ENCODE data around the gene OCEL1.

Gene OCEL1

DNA sequence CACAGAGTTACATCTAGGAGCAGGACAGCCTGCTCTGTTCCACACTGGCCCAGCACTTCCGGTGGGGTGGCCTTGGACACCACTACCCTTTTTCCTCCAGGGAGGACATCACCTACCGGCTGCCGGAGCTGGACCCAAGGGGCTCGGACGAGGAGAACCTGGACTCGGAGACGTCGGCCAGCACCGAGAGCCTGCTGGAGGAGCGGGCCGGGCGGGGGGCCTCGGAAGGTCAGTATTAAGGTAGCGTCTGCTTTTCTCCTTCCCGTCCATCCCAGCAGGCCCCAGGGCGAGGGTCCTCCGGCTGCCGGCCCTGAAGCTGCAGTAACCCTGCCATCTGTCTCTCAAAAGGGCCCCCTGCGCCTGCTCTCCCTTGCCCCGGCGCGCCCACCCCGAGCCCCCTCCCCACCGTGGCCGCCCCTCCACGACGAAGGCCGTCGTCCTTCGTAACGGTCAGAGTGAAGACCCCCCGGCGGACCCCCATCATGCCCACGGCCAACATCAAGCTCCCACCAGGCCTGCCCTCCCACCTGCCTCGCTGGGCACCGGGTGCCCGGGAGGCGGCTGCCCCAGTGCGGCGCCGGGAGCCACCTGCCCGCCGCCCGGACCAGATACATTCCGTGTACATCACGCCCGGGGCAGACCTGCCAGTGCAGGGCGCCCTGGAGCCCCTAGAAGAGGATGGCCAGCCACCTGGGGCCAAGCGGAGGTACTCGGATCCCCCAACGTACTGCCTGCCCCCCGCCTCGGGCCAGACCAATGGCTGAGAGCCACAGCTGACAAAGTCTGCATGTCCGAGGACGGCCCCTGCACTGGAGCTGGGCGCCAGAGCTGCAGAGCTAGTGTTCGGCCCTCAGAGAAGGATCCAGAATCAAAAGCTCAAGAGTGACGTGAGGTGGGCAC, 14.2 kb upstream of the OCEL1 start:
- no peak for DNase-seq

DNA sequence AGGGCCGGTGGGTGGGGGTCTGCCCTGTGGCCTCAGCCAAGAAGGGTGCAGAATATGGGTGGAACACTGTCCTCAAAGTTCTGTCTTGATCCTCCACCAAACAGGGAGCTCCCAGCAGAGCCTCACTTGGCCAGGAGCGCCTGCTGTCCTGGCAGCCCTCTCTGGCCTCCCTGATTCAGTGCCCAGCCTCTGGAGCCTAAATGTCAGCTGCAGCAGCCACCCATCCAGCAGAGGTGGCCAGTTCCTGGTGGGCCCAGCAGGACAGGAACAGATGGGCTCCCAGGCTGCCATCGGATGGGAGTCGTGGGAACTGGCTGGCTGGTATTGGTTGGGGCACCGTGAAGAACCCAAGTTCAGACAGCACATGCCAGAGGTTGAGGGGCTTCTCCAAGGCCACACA, 12.7 kb upstream of the OCEL1 start:
- no peak for DNase-seq

GRCh38 chr19:17214508-17215126, 11.4 kb upstream of the OCEL1 start:
- DNase-seq = no peak

- peak; percentile 90 for DNase-seq
These were observed 10.7 kb upstream of the OCEL1 start, which contains the start of gene USE1 for GRCh38 chr19:17215127-17215971. TSS of gene USE1 (plus strand) at chr19:17215357. CDS start at chr19:17215406, 49 bp downstream.

- no peak for DNase-seq
These were observed 9.9 kb upstream of the OCEL1 start for GRCh38 chr19:17216058-17216670.

- no peak for DNase-seq
These were observed 6.7 kb upstream of the OCEL1 start for GRCh38 chr19:17219286-17219685.

- peak; percentile 31 for DNase-seq
These were observed 5.7 kb upstream of the OCEL1 start for GRCh38 chr19:17220207-17220758.

DNA sequence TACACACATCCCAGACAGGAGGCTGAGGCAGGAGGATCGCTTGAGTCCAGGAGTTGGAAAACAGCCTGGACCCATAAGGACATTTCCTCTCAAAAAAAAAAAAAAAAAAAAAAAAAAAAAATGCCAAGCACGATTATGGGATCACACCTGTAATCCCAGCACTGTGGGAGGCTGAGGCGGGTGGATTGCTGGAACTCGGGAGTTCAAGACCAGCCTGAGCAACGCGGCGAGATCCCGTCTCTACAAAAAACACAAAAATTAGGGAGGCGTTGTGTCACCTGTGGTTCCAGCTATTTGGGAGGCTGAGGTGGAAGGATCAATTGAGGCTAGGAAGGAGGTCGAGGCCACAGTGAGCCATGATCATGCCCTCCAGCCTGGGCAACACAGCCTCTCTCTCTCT, 973 bp upstream of the OCEL1 start:
- no peak for DNase-seq

GRCh38 chr19:17227798-17228367, 1.9 kb downstream of the OCEL1 start:
- no peak for DNase-seq

DNA sequence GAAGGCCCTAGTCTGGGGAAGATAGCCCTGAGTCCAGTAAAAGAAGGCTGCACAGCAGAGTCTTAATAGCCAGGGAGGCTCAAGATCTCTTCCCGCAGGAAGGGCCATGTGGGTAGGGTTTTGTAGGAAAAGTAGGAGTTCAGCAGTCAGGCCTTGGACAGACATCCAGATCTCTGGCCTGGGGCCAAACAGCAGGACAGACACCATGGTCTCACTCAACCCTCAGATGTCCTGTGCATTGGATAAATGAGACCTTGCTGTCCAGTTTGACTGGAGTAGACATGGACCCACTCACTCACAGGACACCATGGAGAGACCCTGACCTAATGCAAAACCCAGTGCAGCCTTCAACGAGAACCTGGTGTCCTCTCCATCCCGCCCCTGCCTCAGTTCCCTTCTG, 3.9 kb downstream of the OCEL1 start:
- DNase-seq = no peak

DNA sequence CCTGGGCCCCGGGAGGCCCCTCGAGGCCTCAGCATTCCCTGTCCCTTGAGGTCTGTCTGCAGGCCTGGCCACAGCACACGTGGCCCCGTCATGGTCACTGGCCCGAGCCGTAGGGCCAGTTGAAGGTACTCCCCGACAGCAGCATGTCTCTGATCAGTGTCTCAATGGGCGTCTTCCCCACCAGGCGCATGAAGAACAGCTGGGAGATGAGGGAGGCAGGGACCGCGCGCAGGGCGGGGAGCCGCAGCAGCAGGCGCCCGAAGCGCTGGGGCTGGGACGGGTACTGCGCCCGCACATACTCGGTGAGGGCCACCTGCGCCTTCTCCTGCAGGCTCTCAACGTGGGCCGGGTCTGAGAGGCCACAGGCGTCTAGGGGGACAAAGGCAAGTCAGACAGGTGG, 6.2 kb downstream of the OCEL1 start:
- DNase-seq = no peak

- DNase-seq = peak; percentile 38
These were observed 8.9 kb downstream of the OCEL1 start for GRCh38 chr19:17234911-17235299.

DNA sequence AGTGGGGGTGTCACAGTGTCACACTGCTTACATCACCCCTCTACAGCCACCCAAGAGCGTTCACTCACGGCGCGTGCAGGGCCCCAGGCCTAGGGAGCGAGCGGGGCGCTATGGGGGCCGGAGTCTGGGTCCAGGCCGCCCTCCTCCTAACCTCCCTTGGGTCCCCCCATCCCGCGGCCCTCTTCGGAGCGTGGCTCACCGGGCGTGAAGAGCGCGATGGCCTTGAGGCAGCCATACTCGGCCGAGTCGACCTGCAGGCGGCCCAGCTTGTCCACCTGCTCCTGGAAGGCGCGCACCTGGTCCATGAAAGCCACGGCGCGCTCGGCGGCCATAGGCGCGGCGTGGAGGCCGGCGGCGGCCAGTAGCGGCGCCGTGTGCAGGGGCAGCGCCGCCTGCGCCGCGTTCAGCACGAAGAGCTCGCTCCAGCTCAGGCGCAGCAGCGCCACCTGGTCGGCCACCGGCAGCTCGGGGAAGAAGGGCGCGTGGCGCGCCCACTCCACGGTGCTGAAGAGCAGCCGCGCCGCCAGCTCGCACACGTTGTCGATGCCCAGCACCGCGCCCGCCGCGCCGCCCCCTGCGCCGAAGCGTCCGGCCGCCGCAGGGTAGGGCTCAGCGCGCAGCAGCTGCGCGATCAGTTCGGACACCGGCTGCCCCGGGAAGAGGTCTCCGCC, 9.4 kb downstream of the OCEL1 start:
- peak; percentile 67 for DNase-seq

DNA sequence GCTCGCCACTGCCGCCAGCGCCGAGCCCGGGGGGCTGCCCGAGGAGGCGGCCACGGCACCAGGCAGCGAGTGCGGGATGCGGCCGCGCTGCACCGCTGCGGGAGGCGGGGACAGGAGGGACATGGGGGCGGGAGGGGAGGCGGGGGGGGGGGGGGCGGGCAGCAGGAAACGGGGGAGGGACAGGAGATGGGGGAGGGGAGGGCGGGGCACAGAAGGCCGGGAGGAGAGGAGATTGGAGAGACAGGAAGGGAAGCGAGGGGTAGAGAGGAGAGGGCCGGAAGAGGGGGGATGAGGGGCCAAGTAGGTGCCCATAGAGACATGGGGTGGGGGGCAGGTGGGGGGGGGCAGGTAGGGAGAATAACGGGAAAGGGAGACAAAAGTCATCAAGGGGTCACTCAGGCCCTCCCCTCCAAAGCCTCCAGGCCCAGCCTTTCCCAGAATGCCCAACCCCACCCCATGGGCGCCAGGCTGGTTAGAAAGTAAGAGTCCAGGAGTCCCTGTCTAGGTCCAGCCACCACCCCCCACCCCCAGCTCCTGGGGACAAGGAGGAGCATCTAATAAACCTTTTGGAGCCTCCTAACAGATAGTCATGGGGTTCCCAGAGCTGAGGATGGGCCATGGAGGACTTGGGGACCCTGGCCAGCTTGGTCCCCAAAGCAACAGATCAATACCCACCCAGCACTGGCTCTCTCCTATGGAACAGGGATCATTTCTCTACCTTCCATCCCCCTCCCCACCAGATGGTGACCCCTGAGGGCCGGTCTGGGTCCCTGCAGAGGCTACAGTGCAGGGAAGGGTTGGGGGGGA, 10.1 kb downstream of the OCEL1 start:
- DNase-seq = no peak

GRCh38 chr19:17236811-17237543, 11.0 kb downstream of the OCEL1 start:
- DNase-seq = no peak

GRCh38 chr19:17237747-17238706, 12.0 kb downstream of the OCEL1 start:
- no peak for DNase-seq

DNA sequence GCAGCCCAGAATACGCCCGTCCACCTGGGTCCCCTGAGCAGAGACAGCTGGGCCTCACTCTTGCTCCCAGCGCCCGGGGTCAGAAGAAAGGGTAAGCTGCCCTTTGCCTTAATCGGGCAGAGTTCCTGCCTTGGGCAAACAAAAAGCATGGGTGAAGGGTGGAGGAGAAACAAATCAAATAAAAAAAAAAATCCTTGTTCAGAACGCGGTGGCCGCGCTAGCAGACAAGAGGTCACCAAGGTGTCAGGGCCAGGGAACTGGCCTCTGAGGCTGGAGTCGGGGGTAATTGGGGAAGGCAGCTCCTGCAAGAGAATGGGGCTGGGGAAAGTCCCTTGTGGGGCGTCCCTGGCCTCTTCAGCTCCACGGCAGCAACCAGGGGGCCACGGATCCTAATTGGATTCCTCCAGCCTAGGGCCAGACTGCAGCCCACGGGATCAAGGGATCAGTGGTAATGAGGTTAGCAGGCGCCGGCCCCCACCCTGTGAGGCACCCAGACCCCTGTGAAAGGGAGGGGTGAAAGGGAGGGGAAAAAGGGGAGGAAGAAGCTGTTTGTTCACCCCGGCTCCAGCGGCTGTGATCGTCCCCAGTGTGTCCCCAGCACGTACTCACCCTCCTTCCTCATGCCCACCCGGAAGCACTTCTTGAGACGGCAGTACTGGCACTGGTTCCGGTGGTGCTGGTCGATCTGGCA, 14.2 kb downstream of the OCEL1 start:
- DNase-seq = no peak

GRCh38 chr19:17240826-17241399, 14.9 kb downstream of the OCEL1 start:
- DNase-seq = no peak

All from CD4-positive, alpha-beta T cell treated with Interleukin-4 for 4 hours (primary cell).